ENCODE results near the gene RNF6. TPM values are rescaled to one million over a fixed set of nuclear protein-coding genes. Genes with fewer than 3 reads are reported as not detected.

The RNF6 gene
- total RNA-seq, 1 donor from 2014 or later, result 107 TPM

- no peak for FAIRE-seq
- TF ChIP-seq CTCF (IDR thresholded peaks at IDR 0.05; ENCODE audit: insufficient read depth, low read length, severe bottlenecking), result no peak
Observed at GRCh38 chr13:26221399-26221720, 754 bp downstream of the RNF6 start.

DNA sequence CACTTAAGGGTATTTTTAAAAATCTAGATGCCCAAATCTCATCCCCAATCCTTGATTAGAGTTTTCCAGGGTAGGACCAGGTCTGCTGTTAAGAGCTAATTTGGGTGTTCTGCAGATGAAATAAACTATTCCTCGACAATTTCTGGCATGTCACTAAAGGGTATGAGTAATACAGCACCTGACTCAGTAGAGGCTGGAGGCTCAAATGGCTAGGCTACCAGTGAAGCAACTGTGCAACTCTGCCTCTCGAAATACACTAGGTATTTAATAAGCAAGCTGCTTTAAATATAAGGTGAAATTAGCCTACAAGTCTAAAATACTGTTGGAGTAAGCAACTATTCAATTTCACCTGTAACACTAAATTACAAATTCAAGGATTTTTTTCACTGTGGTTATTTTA, 1.5 kb downstream of the RNF6 start:
- DNase-seq (ENCODE audit: low read depth), result peak; percentile 81
- TF ChIP-seq CTCF (IDR thresholded peaks at IDR 0.05; ENCODE audit: insufficient read depth, low read length, severe bottlenecking), result no peak
- H3K36me3 ChIP-seq (ENCODE audit: control insufficient read depth, insufficient read depth, low read length), result peaks cover 10% of the 10 kb centered on the region
- peak overlapping the region; percentile 99 for H3K4me3 ChIP-seq (ENCODE audit: low read depth, low read length)
- H3K27me3 ChIP-seq (ENCODE audit: control insufficient read depth, insufficient read depth, low read length), result no peaks in the 10 kb centered on the region
- FAIRE-seq, result no peak

More at GRCh38 chr13:26221399-26221720, 754 bp downstream of the RNF6 start:
- peak overlapping the region; percentile 99 for H3K4me3 ChIP-seq (ENCODE audit: low read depth, low read length)
- peaks cover 10% of the 10 kb centered on the region for H3K36me3 ChIP-seq (ENCODE audit: control insufficient read depth, insufficient read depth, low read length)
- H3K27me3 ChIP-seq (ENCODE audit: control insufficient read depth, insufficient read depth, low read length), result no peaks in the 10 kb centered on the region
- no peak for DNase-seq (ENCODE audit: low read depth)

- TF ChIP-seq CTCF (IDR thresholded peaks at IDR 0.05; ENCODE audit: insufficient read depth, low read length, severe bottlenecking), result no peak
- DNase-seq (ENCODE audit: low read depth) (peak; percentile 32), FAIRE-seq (no peak)
- no peaks in the 10 kb centered on the region for H3K27me3 ChIP-seq (ENCODE audit: control insufficient read depth, insufficient read depth, low read length)
- no peak overlapping the region for H3K4me3 ChIP-seq (ENCODE audit: low read depth, low read length)
- H3K36me3 ChIP-seq (ENCODE audit: control insufficient read depth, insufficient read depth, low read length), result peaks cover 15% of the 10 kb centered on the region
Observed at GRCh38 chr13:26219726-26220125, 2.4 kb downstream of the RNF6 start.

DNA sequence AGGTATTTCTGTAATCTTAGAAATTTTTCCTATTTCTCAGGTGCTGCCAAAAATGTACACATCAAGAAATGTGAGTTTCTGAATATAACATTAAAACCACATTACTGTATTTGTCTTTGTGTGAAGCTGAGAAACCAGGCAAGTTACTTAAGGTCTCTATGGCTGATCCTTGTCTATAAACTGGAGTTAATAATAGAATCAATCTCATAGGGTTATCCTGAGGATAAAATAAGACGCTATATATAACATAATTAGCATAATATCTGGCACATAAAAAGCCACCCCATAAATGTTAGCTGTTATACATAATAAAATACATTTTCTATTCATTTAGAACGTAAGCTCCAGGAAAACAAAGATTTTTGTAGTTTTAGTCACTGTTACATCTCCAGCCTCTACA, 6.1 kb downstream of the RNF6 start:
- FAIRE-seq, result no peak
- no peak overlapping the region for H3K4me3 ChIP-seq (ENCODE audit: low read depth, low read length)
- peaks cover 21% of the 10 kb centered on the region for H3K36me3 ChIP-seq (ENCODE audit: control insufficient read depth, insufficient read depth, low read length)
- no peaks in the 10 kb centered on the region for H3K27me3 ChIP-seq (ENCODE audit: control insufficient read depth, insufficient read depth, low read length)
- DNase-seq (ENCODE audit: low read depth), result no peak
- no peak for TF ChIP-seq CTCF (IDR thresholded peaks at IDR 0.05; ENCODE audit: insufficient read depth, low read length, severe bottlenecking)

GRCh38 chr13:26213982-26214381, 8.1 kb downstream of the RNF6 start:
- no peak overlapping the region for H3K4me3 ChIP-seq (ENCODE audit: low read depth, low read length)
- no peak for DNase-seq (ENCODE audit: low read depth)
- no peaks in the 10 kb centered on the region for H3K27me3 ChIP-seq (ENCODE audit: control insufficient read depth, insufficient read depth, low read length)
- peaks cover 15% of the 10 kb centered on the region for H3K36me3 ChIP-seq (ENCODE audit: control insufficient read depth, insufficient read depth, low read length)
- no peak for TF ChIP-seq CTCF (IDR thresholded peaks at IDR 0.05; ENCODE audit: insufficient read depth, low read length, severe bottlenecking)
- FAIRE-seq, result peak; percentile 28

- FAIRE-seq (no peak), DNase-seq (ENCODE audit: low read depth) (no peak)
- peaks cover 16% of the 10 kb centered on the region for H3K36me3 ChIP-seq (ENCODE audit: control insufficient read depth, insufficient read depth, low read length)
- no peaks in the 10 kb centered on the region for H3K27me3 ChIP-seq (ENCODE audit: control insufficient read depth, insufficient read depth, low read length)
- H3K4me3 ChIP-seq (ENCODE audit: low read depth, low read length), result no peak overlapping the region
- no peak for TF ChIP-seq CTCF (IDR thresholded peaks at IDR 0.05; ENCODE audit: insufficient read depth, low read length, severe bottlenecking)
Observed at GRCh38 chr13:26213345-26213744, 8.8 kb downstream of the RNF6 start.
